A549 (cell line): Measurements from ENCODE around the gene SETBP1. TPM values are rescaled to one million over a fixed set of nuclear protein-coding genes. Genes with fewer than 3 reads are reported as not detected.

ENCODE experiments used
- ATAC-seq, 2 experiments: fragments of 200-7000 bp in 1 of 2; fragments of >200 bp in 1 of 2; cut with Nextera tagmentation in 1 of 2; cut with Tn5 transposase in 1 of 2; 3 replicates each; pipeline versions ENCODE4 v1.8.0 to v1.9.1; 2018 to 2020; ENCODE audit warnings: mild to moderate bottlenecking in 1 of 2, moderate library complexity in 1 of 2
- CTCF ChIA-PET: fragments of 300-600 bp; sonication (Branson Sonifier 250); formaldehyde crosslinking; extraction: SDS; loops from one replicate; lab custom pipeline; 2021; ENCODE audit warnings: antibody characterized with exemption, inconsistent platforms; lab: Yijun Ruan, JAX
- POLR2A ChIA-PET: fragments of 350-600 bp; formaldehyde crosslinking; extraction: SDS; loops from one replicate; lab custom pipeline; 2021; ENCODE audit warnings: antibody characterized with exemption, inconsistent platforms; lab: Yijun Ruan, JAX
- DNase-seq, 2 experiments: peaks; one replicate each; pipeline versions ENCODE4 v3.0.0 to v3.0.0-alpha.2; 2011 to 2016; ENCODE audit warnings: low read depth in 1 of 2, low spot score in 1 of 2
- FAIRE-seq: peaks from 2 replicates; lab custom pipeline; 2011; peaks lifted over from hg19 to GRCh38; lab: Jason Lieb, UNC
- H3K27ac ChIP-seq, 2 experiments: fragments of >200 bp; sonication (Bioruptor Twin); formaldehyde crosslinking; 3 replicates each; pipeline ENCODE4 v1.5.1; 2016 to 2017
- H3K4me1 ChIP-seq: fragments of >200 bp; sonication (Bioruptor Twin); formaldehyde crosslinking; 3 replicates; pipeline ENCODE4 v1.6.1; 2016
- H3K4me2 ChIP-seq: fragments of >200 bp; sonication (Bioruptor Twin); formaldehyde crosslinking; 3 replicates; pipeline ENCODE4 v1.6.1; 2016
- H3K4me3 ChIP-seq: fragments of >200 bp; sonication (Bioruptor Twin); formaldehyde crosslinking; 3 replicates; pipeline ENCODE4 v1.5.1; 2016
- H3K9me3 ChIP-seq: fragments of >200 bp; sonication (Bioruptor Twin); formaldehyde crosslinking; 3 replicates; pipeline ENCODE4 v1.6.1; 2016
- CBX2 ChIP-seq: fragments of 200-600 bp; sonication (generic); IDR thresholded peaks from 2 replicates; pipeline ENCODE4 v1.6.1; 2016; ENCODE audit warnings: low read depth, mild to moderate bottlenecking, borderline replicate concordance
- CEBPB ChIP-seq, 2 experiments: fragments of >200 bp in 1 of 2; sonication (Bioruptor Twin) in 1 of 2; formaldehyde crosslinking in 1 of 2; IDR thresholded peaks; 2 replicates each; pipeline ENCODE4 v1.6.1; 2012 to 2016
- CHD4 ChIP-seq: fragments of 200-600 bp; sonication (generic); IDR thresholded peaks from 2 replicates; pipeline ENCODE4 v1.6.1; 2016; ENCODE audit warnings: antibody characterized with exemption, mild to moderate bottlenecking, borderline replicate concordance
- EHF ChIP-seq: fragments of 250-450 bp; sonication (Bioruptor Pico); IDR thresholded peaks from 2 replicates; pipeline ENCODE4 v1.5.0; 2020; ENCODE audit warnings: mild to moderate bottlenecking
- EHMT2 ChIP-seq: fragments of 200-600 bp; sonication (generic); IDR thresholded peaks from 2 replicates; pipeline ENCODE4 v1.6.1; 2016; ENCODE audit warnings: antibody characterized with exemption, low read depth, mild to moderate bottlenecking, moderate library complexity
- EP300 ChIP-seq, 2 experiments: fragments of >200 bp; sonication (Bioruptor Twin); formaldehyde crosslinking; IDR thresholded peaks; 2 replicates in 1 of 2; 3 replicates in 1 of 2; pipeline ENCODE4 v1.6.1; 2016 to 2017
- ESRRA ChIP-seq: fragments of 150-350 bp; IDR thresholded peaks from 2 replicates; pipeline ENCODE4 v1.6.1; 2014; ENCODE audit warnings: mild to moderate bottlenecking, low read length, borderline replicate concordance
- GATA3 ChIP-seq: IDR thresholded peaks from 2 replicates; pipeline ENCODE4 v1.6.1; 2012; ENCODE audit warnings: borderline replicate concordance
- HDAC2 ChIP-seq: fragments of 200-600 bp; sonication (generic); IDR thresholded peaks from 2 replicates; pipeline ENCODE4 v1.6.1; 2016
- JUN ChIP-seq, 2 experiments: fragments of >200 bp; sonication (Bioruptor Twin); formaldehyde crosslinking; IDR thresholded peaks; 2 replicates in 1 of 2; 3 replicates in 1 of 2; pipeline ENCODE4 v1.6.1; 2016 to 2017
- JUNB ChIP-seq: fragments of >200 bp; sonication (Bioruptor Twin); formaldehyde crosslinking; IDR thresholded peaks from 2 replicates; pipeline ENCODE4 v1.6.1; 2016
- KDM1A ChIP-seq: fragments of 200-600 bp; sonication (generic); IDR thresholded peaks from 2 replicates; pipeline ENCODE4 v1.6.1; 2016; ENCODE audit warnings: low read depth, mild to moderate bottlenecking
- KDM5A ChIP-seq: fragments of 200-600 bp; sonication (generic); IDR thresholded peaks from 2 replicates; pipeline ENCODE4 v1.6.1; 2016; ENCODE audit warnings: antibody characterized with exemption, mild to moderate bottlenecking
- MYC ChIP-seq: IDR thresholded peaks from 2 replicates; pipeline ENCODE4 v1.6.1; 2012; ENCODE audit warnings: mild to moderate bottlenecking, inconsistent platforms, low read length, improper control_type of control experiment, borderline replicate concordance
- NPAS2 ChIP-seq: fragments of 250-450 bp; sonication (Bioruptor Pico); IDR thresholded peaks from 2 replicates; pipeline ENCODE4 v1.8.0; 2022; ENCODE audit warnings: mild to moderate bottlenecking, moderate library complexity, borderline replicate concordance
- PHF8 ChIP-seq: fragments of 200-600 bp; sonication (generic); IDR thresholded peaks from 2 replicates; pipeline ENCODE4 v1.6.1; 2016; ENCODE audit warnings: low read depth, mild to moderate bottlenecking, antibody characterized with exemption, moderate library complexity, borderline replicate concordance
- POLR2A ChIP-seq: IDR thresholded peaks from 2 replicates; pipeline ENCODE4 v1.6.1; 2012; ENCODE audit warnings: mild to moderate bottlenecking, low read length
- RAD21 ChIP-seq, 2 experiments: fragments of >200 bp in 1 of 2; sonication (Bioruptor Twin) in 1 of 2; formaldehyde crosslinking in 1 of 2; IDR thresholded peaks in 1 of 2; conservative IDR thresholded peaks in 1 of 2; 2 replicates in 1 of 2; 3 replicates in 1 of 2; pipeline ENCODE4 v1.6.1; 2012 to 2018; ENCODE audit warnings: inconsistent platforms in 1 of 2
- RCOR1 ChIP-seq: fragments of 150-350 bp; IDR thresholded peaks from 2 replicates; pipeline ENCODE4 v1.6.1; 2014; ENCODE audit warnings: antibody characterized with exemption, low read length, low read depth
- RFX5 ChIP-seq: fragments of 450-650 bp; IDR thresholded peaks from 2 replicates; pipeline ENCODE4 v1.7.1; 2014; ENCODE audit warnings: antibody characterized with exemption, mild to moderate bottlenecking, moderate library complexity
- RNF2 ChIP-seq: fragments of 200-600 bp; sonication (generic); IDR thresholded peaks from 2 replicates; pipeline ENCODE4 v1.6.1; 2016; ENCODE audit warnings: low read depth, mild to moderate bottlenecking, antibody characterized with exemption, moderate library complexity, borderline replicate concordance
- TFCP2L1 ChIP-seq: fragments of 250-450 bp; sonication (Bioruptor Pico); IDR thresholded peaks from 2 replicates; pipeline ENCODE4 v1.5.0; 2021; ENCODE audit warnings: mild to moderate bottlenecking
- ZNF302 ChIP-seq: fragments of 250-450 bp; sonication (Bioruptor Pico); IDR thresholded peaks from 2 replicates; pipeline ENCODE4 v1.9.0; 2021; ENCODE audit warnings: inconsistent platforms, mild to moderate bottlenecking, moderate library complexity
- ZSCAN20 ChIP-seq: fragments of 250-450 bp; sonication (Bioruptor Pico); IDR thresholded peaks from 2 replicates; pipeline ENCODE4 v1.8.0; 2022; ENCODE audit warnings: mild to moderate bottlenecking, moderate library complexity
- WGBS: methylation state at CpG from one replicate; pipeline ENCODE4 v1.1.6; 2017; ENCODE audit errors: missing lambda C conversion rate; 5-methylcytosine and 5-hydroxymethylcytosine counted together
- polyA plus RNA-seq, 4 experiments: library from polyadenylated mRNA; depleted of rRNA in 3 of 4; stranded (reverse); fragments of >200 nt; fragmentation: RNase III in 1 of 4; extraction: RNeasy Plus Mini Kit Qiagen cat#74134 plus additional on column Dnase treatment in 1 of 4; gene quantifications; 2 replicates in 3 of 4; 3 replicates in 1 of 4; pipeline ENCODE4 v1.2.3, GENCODE V29; 2011 to 2017
- TF ChIP-seq, protein P1 (sequence below): IDR thresholded peaks from 2 replicates; pipeline ENCODE4 v1.6.1; 2012
- TF ChIP-seq, protein P2 (sequence below): IDR thresholded peaks from 2 replicates; pipeline ENCODE4 v1.6.1; 2012; ENCODE audit warnings: low read depth, borderline replicate concordance
- TF ChIP-seq, protein P3 (sequence below): fragments of >200 bp; sonication (Bioruptor Twin); formaldehyde crosslinking; IDR thresholded peaks from 2 replicates; pipeline ENCODE4 v1.6.1; 2016
- TF ChIP-seq, protein P4 (sequence below): fragments of 250-450 bp; sonication (Bioruptor Pico); IDR thresholded peaks from 2 replicates; pipeline ENCODE4 v1.5.0; 2021; ENCODE audit warnings: mild to moderate bottlenecking, moderate library complexity, borderline replicate concordance
- TF ChIP-seq, protein P5 (sequence below): fragments of >200 bp; sonication (Bioruptor Twin); formaldehyde crosslinking; IDR thresholded peaks from 3 replicates; pipeline ENCODE4 v1.6.1; 2016
- TF ChIP-seq, protein P6 (sequence below): fragments of 200-600 bp; sonication (generic); IDR thresholded peaks from 2 replicates; pipeline ENCODE4 v1.6.1; 2016; ENCODE audit warnings: antibody characterized with exemption, mild to moderate bottlenecking, moderate library complexity

SETBP1 gene
- polyA plus RNA-seq, 2 of the 4 experiments (the other 2 are of a cell fraction) = 0.50 to 1.9 TPM

DNA sequence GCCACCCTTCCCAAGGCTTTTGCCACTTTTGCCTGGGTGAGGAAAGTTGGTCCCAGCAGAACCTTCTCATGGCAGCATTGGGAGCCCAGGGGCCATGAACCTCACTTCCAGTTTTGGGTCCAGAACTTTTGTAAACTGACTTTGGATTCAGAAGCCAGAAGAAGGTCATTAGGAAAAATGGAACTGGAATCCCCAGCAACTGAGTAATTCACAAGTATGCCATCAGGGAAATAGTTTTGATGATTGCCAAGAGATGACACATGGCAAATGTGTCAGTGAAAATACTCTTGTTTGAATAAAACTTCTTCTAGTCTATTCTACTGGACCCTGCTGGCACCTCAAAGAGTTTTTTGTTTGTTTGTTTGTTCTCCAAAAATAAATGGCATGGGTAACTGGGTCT is 203.7 kb downstream of the SETBP1 start:
- no peak for TF ChIP-seq JUN (IDR thresholded peaks at IDR 0.05)
- no peak for TF ChIP-seq CHD4
- no peak for TF ChIP-seq RFX5
- TF ChIP-seq, protein P1, sequence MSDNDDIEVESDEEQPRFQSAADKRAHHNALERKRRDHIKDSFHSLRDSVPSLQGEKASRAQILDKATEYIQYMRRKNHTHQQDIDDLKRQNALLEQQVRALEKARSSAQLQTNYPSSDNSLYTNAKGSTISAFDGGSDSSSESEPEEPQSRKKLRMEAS = no peak
- no peak for TF ChIP-seq EHMT2
- TF ChIP-seq NPAS2 (CRISPR knock-in tag) = no peak
- FAIRE-seq (no peak), ATAC-seq (no peak), DNase-seq (no peak)
- Histone ChIP-seq H3K9me3 (no peaks in the 10 kb centered on the region), H3K27ac (no peak overlapping the region), H3K4me2 (no peak overlapping the region), H3K4me3 (no peak overlapping the region), H3K4me1 (no peaks in the 10 kb centered on the region)
- ChIA-PET CTCF (no interaction called here), POLR2A (no interaction called here)

DNA sequence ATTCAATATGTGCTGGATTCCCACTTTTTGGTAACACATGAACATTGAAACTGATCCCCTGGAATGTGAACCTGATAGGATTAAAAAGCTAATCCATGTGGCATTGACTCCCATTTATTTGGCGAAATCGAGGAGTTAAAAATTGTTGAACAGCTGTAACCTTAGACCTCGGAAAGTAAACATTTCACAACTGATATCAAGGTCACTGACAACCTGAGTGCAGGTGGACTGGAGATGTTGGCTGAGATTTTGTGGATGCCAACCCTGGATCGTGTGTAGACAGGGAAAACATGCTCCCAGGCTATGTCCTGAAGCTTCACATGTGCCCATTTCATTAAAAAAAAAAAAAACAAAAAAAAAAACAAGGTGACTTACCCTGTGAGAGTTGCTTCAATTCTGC is 204.8 kb downstream of the SETBP1 start:
- TF ChIP-seq MYC (no peak), ESRRA (no peak), RCOR1 (no peak), KDM1A (no peak), EHMT2 (no peak), HDAC2 (no peak), CBX2 (no peak), EP300 (IDR thresholded peaks at IDR 0.05) (no peak), GATA3 (no peak), ZNF302 (CRISPR knock-in tag) (no peak), RNF2 (no peak), ZSCAN20 (no peak), JUNB (no peak), RAD21 (conservative IDR thresholded peaks at IDR 0.05 in 1 of 2, IDR thresholded peaks at IDR 0.05 in 1 of 2) (no peak)
- TF ChIP-seq, protein P2, sequence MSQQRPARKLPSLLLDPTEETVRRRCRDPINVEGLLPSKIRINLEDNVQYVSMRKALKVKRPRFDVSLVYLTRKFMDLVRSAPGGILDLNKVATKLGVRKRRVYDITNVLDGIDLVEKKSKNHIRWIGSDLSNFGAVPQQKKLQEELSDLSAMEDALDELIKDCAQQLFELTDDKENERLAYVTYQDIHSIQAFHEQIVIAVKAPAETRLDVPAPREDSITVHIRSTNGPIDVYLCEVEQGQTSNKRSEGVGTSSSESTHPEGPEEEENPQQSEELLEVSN = no peak
- TF ChIP-seq, protein P3, sequence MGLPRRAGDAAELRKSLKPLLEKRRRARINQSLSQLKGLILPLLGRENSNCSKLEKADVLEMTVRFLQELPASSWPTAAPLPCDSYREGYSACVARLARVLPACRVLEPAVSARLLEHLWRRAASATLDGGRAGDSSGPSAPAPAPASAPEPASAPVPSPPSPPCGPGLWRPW = no peak
- TF ChIP-seq, protein P4, sequence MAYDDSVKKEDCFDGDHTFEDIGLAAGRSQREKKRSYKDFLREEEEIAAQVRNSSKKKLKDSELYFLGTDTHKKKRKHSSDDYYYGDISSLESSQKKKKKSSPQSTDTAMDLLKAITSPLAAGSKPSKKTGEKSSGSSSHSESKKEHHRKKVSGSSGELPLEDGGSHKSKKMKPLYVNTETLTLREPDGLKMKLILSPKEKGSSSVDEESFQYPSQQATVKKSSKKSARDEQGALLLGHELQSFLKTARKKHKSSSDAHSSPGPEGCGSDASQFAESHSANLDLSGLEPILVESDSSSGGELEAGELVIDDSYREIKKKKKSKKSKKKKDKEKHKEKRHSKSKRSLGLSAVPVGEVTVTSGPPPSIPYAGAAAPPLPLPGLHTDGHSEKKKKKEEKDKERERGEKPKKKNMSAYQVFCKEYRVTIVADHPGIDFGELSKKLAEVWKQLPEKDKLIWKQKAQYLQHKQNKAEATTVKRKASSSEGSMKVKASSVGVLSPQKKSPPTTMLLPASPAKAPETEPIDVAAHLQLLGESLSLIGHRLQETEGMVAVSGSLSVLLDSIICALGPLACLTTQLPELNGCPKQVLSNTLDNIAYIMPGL (CRISPR knock-in tag) = no peak
- TF ChIP-seq, all 56 proteins: peak for 0
- no peak overlapping the region for H3K4me2 ChIP-seq
- no peak for FAIRE-seq
- ChIA-PET CTCF (no interaction called here), POLR2A (no interaction called here)
- no peak overlapping the region for H3K4me3 ChIP-seq
- no peak for DNase-seq
- no peak overlapping the region for H3K27ac ChIP-seq
- 47% methylated on average over 4 of the region's 4 CpGs for WGBS
- no peaks in the 10 kb centered on the region for H3K4me1 ChIP-seq
- no peaks in the 10 kb centered on the region for H3K9me3 ChIP-seq
- ATAC-seq = no peak

DNA sequence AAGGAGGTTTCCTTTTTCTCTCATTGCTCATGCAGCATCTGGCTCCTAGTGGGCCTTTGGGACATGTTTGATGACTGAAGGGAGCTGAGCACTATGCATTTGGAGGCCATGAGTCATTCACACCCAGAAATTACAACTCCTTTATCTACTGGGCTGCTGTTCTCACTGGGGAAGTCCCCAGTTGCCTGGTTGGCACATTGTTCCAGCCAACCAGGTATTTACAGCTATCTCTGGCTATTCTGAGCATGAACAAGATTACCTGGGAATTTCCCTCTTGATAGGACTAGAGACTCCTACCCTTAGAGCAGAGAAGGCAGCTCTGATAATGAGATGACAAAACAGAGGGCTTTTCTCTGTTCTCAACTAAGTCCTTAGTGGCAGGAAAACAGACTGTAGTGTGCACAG is 206.5 kb downstream of the SETBP1 start:
- no peak for FAIRE-seq
- H3K4me2 ChIP-seq = no peak overlapping the region
- ChIA-PET CTCF (no interaction called here), POLR2A (no interaction called here)
- no peaks in the 10 kb centered on the region for H3K9me3 ChIP-seq
- H3K4me1 ChIP-seq = no peaks in the 10 kb centered on the region
- DNase-seq = peak in 1 of 2 experiments; percentile 1
- no peak overlapping the region for H3K4me3 ChIP-seq
- ATAC-seq = no peak
- no peak overlapping the region for H3K27ac ChIP-seq
- TF ChIP-seq TFCP2L1 (CRISPR knock-in tag) (no peak), KDM5A (no peak), POLR2A (no peak), EHF (CRISPR knock-in tag) (no peak), CEBPB (IDR thresholded peaks at IDR 0.05) (no peak), PHF8 (no peak)
- TF ChIP-seq, protein P1 = no peak
- TF ChIP-seq, protein P5, sequence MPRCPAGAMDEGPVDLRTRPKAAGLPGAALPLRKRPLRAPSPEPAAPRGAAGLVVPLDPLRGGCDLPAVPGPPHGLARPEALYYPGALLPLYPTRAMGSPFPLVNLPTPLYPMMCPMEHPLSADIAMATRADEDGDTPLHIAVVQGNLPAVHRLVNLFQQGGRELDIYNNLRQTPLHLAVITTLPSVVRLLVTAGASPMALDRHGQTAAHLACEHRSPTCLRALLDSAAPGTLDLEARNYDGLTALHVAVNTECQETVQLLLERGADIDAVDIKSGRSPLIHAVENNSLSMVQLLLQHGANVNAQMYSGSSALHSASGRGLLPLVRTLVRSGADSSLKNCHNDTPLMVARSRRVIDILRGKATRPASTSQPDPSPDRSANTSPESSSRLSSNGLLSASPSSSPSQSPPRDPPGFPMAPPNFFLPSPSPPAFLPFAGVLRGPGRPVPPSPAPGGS = no peak
- TF ChIP-seq, protein P6, sequence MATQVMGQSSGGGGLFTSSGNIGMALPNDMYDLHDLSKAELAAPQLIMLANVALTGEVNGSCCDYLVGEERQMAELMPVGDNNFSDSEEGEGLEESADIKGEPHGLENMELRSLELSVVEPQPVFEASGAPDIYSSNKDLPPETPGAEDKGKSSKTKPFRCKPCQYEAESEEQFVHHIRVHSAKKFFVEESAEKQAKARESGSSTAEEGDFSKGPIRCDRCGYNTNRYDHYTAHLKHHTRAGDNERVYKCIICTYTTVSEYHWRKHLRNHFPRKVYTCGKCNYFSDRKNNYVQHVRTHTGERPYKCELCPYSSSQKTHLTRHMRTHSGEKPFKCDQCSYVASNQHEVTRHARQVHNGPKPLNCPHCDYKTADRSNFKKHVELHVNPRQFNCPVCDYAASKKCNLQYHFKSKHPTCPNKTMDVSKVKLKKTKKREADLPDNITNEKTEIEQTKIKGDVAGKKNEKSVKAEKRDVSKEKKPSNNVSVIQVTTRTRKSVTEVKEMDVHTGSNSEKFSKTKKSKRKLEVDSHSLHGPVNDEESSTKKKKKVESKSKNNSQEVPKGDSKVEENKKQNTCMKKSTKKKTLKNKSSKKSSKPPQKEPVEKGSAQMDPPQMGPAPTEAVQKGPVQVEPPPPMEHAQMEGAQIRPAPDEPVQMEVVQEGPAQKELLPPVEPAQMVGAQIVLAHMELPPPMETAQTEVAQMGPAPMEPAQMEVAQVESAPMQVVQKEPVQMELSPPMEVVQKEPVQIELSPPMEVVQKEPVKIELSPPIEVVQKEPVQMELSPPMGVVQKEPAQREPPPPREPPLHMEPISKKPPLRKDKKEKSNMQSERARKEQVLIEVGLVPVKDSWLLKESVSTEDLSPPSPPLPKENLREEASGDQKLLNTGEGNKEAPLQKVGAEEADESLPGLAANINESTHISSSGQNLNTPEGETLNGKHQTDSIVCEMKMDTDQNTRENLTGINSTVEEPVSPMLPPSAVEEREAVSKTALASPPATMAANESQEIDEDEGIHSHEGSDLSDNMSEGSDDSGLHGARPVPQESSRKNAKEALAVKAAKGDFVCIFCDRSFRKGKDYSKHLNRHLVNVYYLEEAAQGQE = no peak
